HEK293T (cell line): Measurements from ENCODE around the gene NBAS.

Source experiments
- ARNT ChIP-seq: fragments of 450-650 bp; IDR thresholded peaks from 2 replicates; pipeline ENCODE4 v1.6.1; 2017; ENCODE audit warnings: mild to moderate bottlenecking
- BHLHE40 ChIP-seq: fragments of 450-650 bp; IDR thresholded peaks from 2 replicates; pipeline ENCODE4 v1.6.1; 2016; ENCODE audit warnings: mild to moderate bottlenecking, moderate library complexity, borderline replicate concordance
- CTBP1 ChIP-seq: fragments of 450-650 bp; IDR thresholded peaks from 2 replicates; pipeline ENCODE4 v1.6.1; 2016; ENCODE audit warnings: borderline replicate concordance
- ELF4 ChIP-seq: fragments of 450-650 bp; IDR thresholded peaks from 2 replicates; pipeline ENCODE4 v1.6.1; 2017; ENCODE audit warnings: antibody characterized with exemption
- FOXA1 ChIP-seq: fragments of 450-650 bp; IDR thresholded peaks from 2 replicates; pipeline ENCODE4 v1.6.1; 2016; ENCODE audit warnings: mild to moderate bottlenecking
- FOXK2 ChIP-seq: fragments of 450-650 bp; IDR thresholded peaks from 2 replicates; pipeline ENCODE4 v1.6.1; 2016; ENCODE audit warnings: mild to moderate bottlenecking
- FOXM1 ChIP-seq: fragments of 450-650 bp; IDR thresholded peaks from 2 replicates; pipeline ENCODE4 v1.6.1; 2017; ENCODE audit warnings: mild to moderate bottlenecking, borderline replicate concordance
- HDGF ChIP-seq: fragments of 450-650 bp; IDR thresholded peaks from 2 replicates; pipeline ENCODE4 v1.6.1; 2017; ENCODE audit warnings: antibody characterized with exemption, borderline replicate concordance
- L3MBTL2 ChIP-seq: fragments of 450-650 bp; conservative IDR thresholded peaks from 2 replicates; pipeline ENCODE4 v1.6.1; 2016; ENCODE audit warnings: mild to moderate bottlenecking
- LEF1 ChIP-seq: fragments of 450-650 bp; IDR thresholded peaks from 2 replicates; pipeline ENCODE4 v1.6.1; 2017; ENCODE audit warnings: mild to moderate bottlenecking, borderline replicate concordance
- NFRKB ChIP-seq: fragments of 450-650 bp; IDR thresholded peaks from 2 replicates; pipeline ENCODE4 v1.6.1; 2016; ENCODE audit warnings: mild to moderate bottlenecking, moderate library complexity
- SP1 ChIP-seq: fragments of 450-650 bp; IDR thresholded peaks from 2 replicates; pipeline ENCODE4 v1.6.1; 2017
- SUZ12 ChIP-seq: fragments of 450-650 bp; IDR thresholded peaks from 2 replicates; pipeline ENCODE4 v1.6.1; 2016; ENCODE audit warnings: mild to moderate bottlenecking
- TARDBP ChIP-seq: fragments of 450-650 bp; IDR thresholded peaks from 2 replicates; pipeline ENCODE4 v1.6.1; 2016

DNA sequence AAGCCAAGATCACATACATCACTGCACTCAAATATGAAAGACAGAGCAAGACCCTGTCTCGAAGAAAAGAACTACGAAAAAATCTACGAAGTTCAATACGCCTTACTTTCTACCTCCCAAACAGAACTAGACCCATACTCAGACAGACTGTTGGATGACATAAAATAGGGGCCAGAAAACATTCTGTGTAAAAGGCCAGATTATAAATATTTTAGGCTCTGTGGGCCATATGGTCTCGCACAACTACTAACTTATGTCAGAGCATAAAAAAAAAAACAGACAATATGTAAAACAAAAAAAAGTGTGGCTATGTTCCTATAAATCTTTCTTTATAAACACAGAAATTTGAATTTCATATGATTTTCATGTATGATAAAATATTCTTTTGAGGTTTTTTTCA, 40.8 kb downstream of the NBAS start:
- no peak for TF ChIP-seq FOXK2
- TF ChIP-seq HDGF = no peak
- TF ChIP-seq SUZ12 = no peak
- TF ChIP-seq ELF4 = no peak
- no peak for TF ChIP-seq SP1
- no peak for TF ChIP-seq LEF1
- no peak for TF ChIP-seq BHLHE40
- no peak for TF ChIP-seq CTBP1
- no peak for TF ChIP-seq FOXA1
- TF ChIP-seq ARNT = no peak
- TF ChIP-seq TARDBP = no peak
- TF ChIP-seq NFRKB = no peak
- no peak for TF ChIP-seq L3MBTL2
- no peak for TF ChIP-seq FOXM1
